HG02981 (cell line): ENCODE measurements around the gene SETD1B.
"Not testable (repeated sequence)": the region's sequence is repeated elsewhere in the genome, so short reads cannot be mapped to it uniquely, and the experiment has no call there.

Experiments
- ATAC-seq: cut with Tn5 transposase; IDR thresholded peaks from one replicate; pipeline ENCODE4 v1.9.1; 2021; ENCODE audit warnings: mild to moderate bottlenecking, moderate library complexity; ENCODE audit not compliant: unreplicated experiment

SETD1B gene

GRCh38 chr12:121845701-121846100, 41.9 kb downstream of the SETD1B start:
- ATAC-seq: no peak

GRCh38 chr12:121849211-121849610, 45.4 kb downstream of the SETD1B start:
- no peak for ATAC-seq

- no peak for ATAC-seq
These were observed 45.9 kb downstream of the SETD1B start for GRCh38 chr12:121849665-121850064.

- not testable (repeated sequence) for ATAC-seq
These were observed 48.6 kb downstream of the SETD1B start for GRCh38 chr12:121852392-121852791.

- no peak for ATAC-seq
These were observed 53.8 kb downstream of the SETD1B start for GRCh38 chr12:121857322-121858246.

GRCh38 chr12:121858318-121858661, 54.5 kb downstream of the SETD1B start:
- ATAC-seq: no peak

- no peak for ATAC-seq
These were observed 55.1 kb downstream of the SETD1B start, which contains the start of gene HPD for GRCh38 chr12:121858662-121859572. Gene HPD (minus strand): TSS chr12:121858859. CDS start chr12:121858823, 36 bp downstream.

GRCh38 chr12:121860257-121860656, 56.4 kb downstream of the SETD1B start:
- no peak for ATAC-seq

GRCh38 chr12:121860699-121861098, 56.9 kb downstream of the SETD1B start:
- ATAC-seq: not testable (repeated sequence)

- ATAC-seq: no peak
These were observed 57.9 kb downstream of the SETD1B start for GRCh38 chr12:121861636-121862254.

- ATAC-seq: no peak
These were observed 62.5 kb downstream of the SETD1B start for GRCh38 chr12:121866331-121866730.

- ATAC-seq: not testable (repeated sequence)
These were observed 65.4 kb downstream of the SETD1B start for GRCh38 chr12:121869229-121869628.

- no peak for ATAC-seq
These were observed 67.7 kb downstream of the SETD1B start for GRCh38 chr12:121871467-121871866.

GRCh38 chr12:121872546-121873215, 68.9 kb downstream of the SETD1B start:
- no peak for ATAC-seq

GRCh38 chr12:121873216-121873569, 69.4 kb downstream of the SETD1B start:
- ATAC-seq: no peak

GRCh38 chr12:121874071-121874470, 70.3 kb downstream of the SETD1B start:
- no peak for ATAC-seq

- ATAC-seq: no peak
These were observed 71.8 kb downstream of the SETD1B start for GRCh38 chr12:121875582-121875981.

- not testable (repeated sequence) for ATAC-seq
These were observed 72.3 kb downstream of the SETD1B start for GRCh38 chr12:121876080-121876447.
